ENCODE data around the gene YEATS4. TPM values are rescaled to one million over a fixed set of nuclear protein-coding genes. Genes with fewer than 3 reads are reported as not detected.

Gene YEATS4
- total and polyA plus RNA-seq, 9 of the 15 experiments (the other 6 are each of a cell fraction or from before 2014, with no cell fraction given), result 25.9 to 92.2 (median 49.2) TPM

DNA sequence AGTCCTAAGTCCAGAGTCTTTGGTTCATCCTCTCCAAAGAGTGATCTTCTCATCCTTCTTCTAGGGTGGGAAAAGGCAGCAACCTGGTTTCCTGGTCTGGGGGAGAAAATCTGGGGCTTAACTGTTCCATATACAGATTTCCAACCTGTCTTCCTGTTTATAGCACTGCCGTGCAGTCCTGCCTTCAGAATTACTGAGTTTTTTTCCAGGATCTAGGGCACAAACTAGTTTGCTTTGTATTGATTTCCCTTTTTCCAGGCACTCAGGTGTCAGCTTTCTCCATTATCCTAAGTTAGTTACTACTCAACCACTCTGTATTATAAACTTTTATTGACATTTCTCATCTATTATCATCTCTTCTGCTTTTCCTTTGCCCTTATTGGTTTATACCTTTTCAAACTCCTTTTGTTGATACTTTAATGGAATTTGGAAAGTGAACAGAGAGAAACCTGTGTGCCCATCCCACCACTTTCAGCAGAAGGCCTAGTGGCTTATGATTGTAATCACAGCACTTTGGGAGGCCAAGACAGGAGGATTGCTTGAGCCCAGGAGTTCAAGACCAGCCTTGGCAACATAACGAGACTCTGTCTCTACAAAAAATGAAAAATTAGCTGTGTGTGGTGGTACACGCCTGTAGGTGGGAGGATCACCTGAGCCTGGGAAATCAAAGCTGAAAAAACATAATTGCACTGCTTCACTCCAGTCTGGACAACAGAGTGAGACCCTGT lies 15.5 kb upstream of the YEATS4 start:
- no peaks in the 10 kb centered on the region for H3K79me2 ChIP-seq (ENCODE audit: control insufficient read depth, insufficient read depth, low read length)
- BruUV-seq (replicated peaks), result no TSS peak
- no peaks in the 10 kb centered on the region for H3K27me3 ChIP-seq (ENCODE audit: control insufficient read depth in 2 of 2, insufficient read depth in 2 of 2, low read length in 2 of 2)
- no peaks in the 10 kb centered on the region for H3K9me3 ChIP-seq (replicated peaks; ENCODE audit: control insufficient read depth, insufficient read depth, low read depth, low read length)
- H3K4me2 ChIP-seq (ENCODE audit: insufficient read depth, low read length), result no peak overlapping the region
- no peaks in the 10 kb centered on the region for H3K36me3 ChIP-seq (ENCODE audit: control insufficient read depth, insufficient read depth, low read length)
- ChIA-PET POLR2A (interaction anchor here (0.7 to 1.4 kb wide), 2 partner anchors 13 to 394 kb away, joined by 3 read pairs; no protein-coding TSS in a partner anchor), CTCF (ENCODE audit: low intra/inter-chr PET ratio) (no interaction called here)
- H3K9me1 ChIP-seq (ENCODE audit: control insufficient read depth, insufficient read depth, low read length), result no peaks in the 10 kb centered on the region
- 39% methylated on average over 3 of the region's 3 CpGs for WGBS (ENCODE audit: insufficient coverage, low coverage, missing lambda C conversion rate)
- TF ChIP-seq, protein P1, sequence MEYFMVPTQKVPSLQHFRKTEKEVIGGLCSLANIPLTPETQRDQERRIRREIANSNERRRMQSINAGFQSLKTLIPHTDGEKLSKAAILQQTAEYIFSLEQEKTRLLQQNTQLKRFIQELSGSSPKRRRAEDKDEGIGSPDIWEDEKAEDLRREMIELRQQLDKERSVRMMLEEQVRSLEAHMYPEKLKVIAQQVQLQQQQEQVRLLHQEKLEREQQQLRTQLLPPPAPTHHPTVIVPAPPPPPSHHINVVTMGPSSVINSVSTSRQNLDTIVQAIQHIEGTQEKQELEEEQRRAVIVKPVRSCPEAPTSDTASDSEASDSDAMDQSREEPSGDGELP (CRISPR knock-in tag; IDR thresholded peaks at IDR 0.05; ENCODE audit: borderline replicate concordance), result no peak
- in situ Hi-C loops (cut with MboI) (no loop called here), intact Hi-C loops (cut with micrococcal nuclease) (no loop called here)
- ATAC-seq (no peak), FAIRE-seq (no peak), DNase-seq (ENCODE audit: extremely low read depth in 1 of 4, low spot score in 3 of 4) (no peak)
- peaks cover 4 to 14% of the 10 kb centered on the region in 2 experiments; a peak in 4 of 5 replicates for H3K4me1 ChIP-seq (replicated peaks in 1 of 2; ENCODE audit: control insufficient read depth in 2 of 2, insufficient read depth in 2 of 2, low read length in 2 of 2)
- H2AFZ ChIP-seq (ENCODE audit: low read depth, low read length), result peak overlapping the region; percentile 28; the same call in 1 of the 2 replicates
- H3K27ac ChIP-seq (ENCODE audit: extremely low read depth, low read depth, low read length), result no peak overlapping the region
- H4K20me1 ChIP-seq (replicated peaks; ENCODE audit: control insufficient read depth, insufficient read depth, low read length), result no peaks in the 10 kb centered on the region
- no peak overlapping the region for H3K9ac ChIP-seq (ENCODE audit: insufficient read depth in 1 of 2, low read depth in 2 of 2, low read length in 2 of 2)
- no peak overlapping the region for H3K4me3 ChIP-seq

DNA sequence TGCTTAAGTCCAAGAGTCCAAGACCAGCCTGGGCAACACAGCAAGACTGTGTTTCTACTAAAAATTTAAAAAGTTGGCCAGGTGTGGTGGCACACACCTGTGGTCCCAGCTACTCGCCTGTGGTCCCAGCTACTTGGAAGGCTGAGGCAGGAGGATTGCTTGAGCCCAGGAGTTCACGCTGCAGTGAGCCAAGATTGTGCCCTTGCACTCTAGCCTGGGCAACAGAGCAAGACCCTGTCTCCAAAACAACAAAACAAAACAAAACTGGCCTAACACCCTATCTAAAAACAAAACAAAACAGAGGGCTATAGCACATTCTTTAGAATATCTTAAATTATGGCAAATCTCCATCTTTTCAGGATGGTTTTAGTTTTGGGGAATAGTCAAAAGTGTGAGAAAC lies 14.5 kb upstream of the YEATS4 start:
- no TSS peak for BruUV-seq (replicated peaks)
- no peak overlapping the region for H3K27ac ChIP-seq (ENCODE audit: extremely low read depth, low read depth, low read length)

More for the DNA sequence above, 14.5 kb upstream of the YEATS4 start:
- no peak overlapping the region for H2AFZ ChIP-seq (ENCODE audit: low read depth, low read length)
- POLR2A ChIA-PET, result interaction anchor here (0.7 kb wide), 1 partner anchor 393 kb away, joined by 3 read pairs; no protein-coding TSS in a partner anchor
- no peak for ATAC-seq
- H3K27me3 ChIP-seq (ENCODE audit: control insufficient read depth in 2 of 2, insufficient read depth in 2 of 2, low read length in 2 of 2), result no peaks in the 10 kb centered on the region
- H4K20me1 ChIP-seq (replicated peaks; ENCODE audit: control insufficient read depth, insufficient read depth, low read length), result no peaks in the 10 kb centered on the region
- H3K9me1 ChIP-seq (ENCODE audit: control insufficient read depth, insufficient read depth, low read length), result no peaks in the 10 kb centered on the region
- intact Hi-C loops (cut with micrococcal nuclease) (no loop called here), in situ Hi-C loops (cut with MboI) (no loop called here)
- peaks cover 4 to 14% of the 10 kb centered on the region in 2 experiments; a peak in 4 of 5 replicates for H3K4me1 ChIP-seq (replicated peaks in 1 of 2; ENCODE audit: control insufficient read depth in 2 of 2, insufficient read depth in 2 of 2, low read length in 2 of 2)
- no peak for DNase-seq (ENCODE audit: extremely low read depth in 1 of 4, low spot score in 3 of 4)
- no peaks in the 10 kb centered on the region for H3K79me2 ChIP-seq (ENCODE audit: control insufficient read depth, insufficient read depth, low read length)
- no peak for TF ChIP-seq MCM7 (IDR thresholded peaks at IDR 0.05)
- peak; percentile 21; the same call in 1 of the 2 replicates for TF ChIP-seq ZNF121 (CRISPR knock-in tag; conservative IDR thresholded peaks at IDR 0.05)
- 83% methylated on average over 2 of the region's 2 CpGs for WGBS (ENCODE audit: insufficient coverage, low coverage, missing lambda C conversion rate)
- H3K4me2 ChIP-seq (ENCODE audit: insufficient read depth, low read length), result no peak overlapping the region
- no peak overlapping the region for H3K4me3 ChIP-seq
- H3K36me3 ChIP-seq (ENCODE audit: control insufficient read depth, insufficient read depth, low read length), result no peaks in the 10 kb centered on the region
- H3K9me3 ChIP-seq (replicated peaks; ENCODE audit: control insufficient read depth, insufficient read depth, low read depth, low read length), result no peaks in the 10 kb centered on the region
- no peak overlapping the region for H3K9ac ChIP-seq (ENCODE audit: insufficient read depth in 1 of 2, low read depth in 2 of 2, low read length in 2 of 2)
- CTCF ChIA-PET (ENCODE audit: low intra/inter-chr PET ratio), result no interaction called here
- no peak for FAIRE-seq
